Limb (tissue), 2 donors: Measurements from ENCODE around the gene PWWP2B.

Experiments
- DNase-seq, 2 donors: peaks; one replicate each; pipeline ENCODE4 v3.0.0-alpha.2; 2016; ENCODE audit errors: extremely low spot score in 2 of 2

PWWP2B gene

DNA sequence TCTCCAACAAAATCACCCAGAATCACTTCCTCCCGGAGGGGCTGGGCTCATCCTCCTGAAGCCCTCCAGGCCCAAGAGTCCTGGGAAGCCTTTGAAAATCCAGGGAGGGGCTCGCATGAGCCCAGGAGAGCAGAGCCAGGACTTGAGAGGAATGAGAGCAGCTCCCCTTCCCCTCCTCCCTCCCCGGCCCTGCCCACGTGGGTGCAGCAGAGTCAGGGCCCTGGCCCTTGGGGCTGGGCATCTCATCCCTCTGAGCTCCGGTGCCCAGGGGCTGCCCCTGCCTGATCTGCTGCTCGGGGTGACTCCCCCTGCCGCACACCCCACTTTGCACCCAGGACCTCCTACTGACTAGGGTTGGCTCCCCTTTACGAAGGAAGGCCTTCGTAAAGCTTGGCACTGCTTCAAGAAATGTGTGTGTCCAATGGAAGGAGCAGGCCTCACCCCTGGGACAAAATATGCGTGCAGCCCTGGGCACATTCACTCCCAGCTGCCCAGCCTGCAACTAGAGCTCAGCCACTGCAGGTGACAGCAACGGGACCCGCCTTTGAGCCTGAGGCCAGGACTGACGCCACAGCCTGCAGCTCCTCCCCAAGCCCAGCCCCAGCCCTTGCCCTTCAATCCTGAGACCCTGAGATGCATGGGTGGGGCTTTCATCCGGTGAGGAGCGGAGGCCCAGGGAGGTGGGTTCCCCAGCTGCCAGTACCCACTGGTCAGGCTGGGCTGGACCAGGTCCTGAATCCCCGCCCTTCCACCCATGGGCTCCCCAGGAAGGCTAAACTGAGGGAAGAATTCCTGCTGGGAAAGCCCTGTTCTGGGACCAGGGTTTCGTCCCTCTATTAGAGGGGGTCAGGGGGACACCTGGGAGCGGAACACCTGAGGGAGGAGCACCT is 21.8 kb downstream of the PWWP2B start:
- no peak for DNase-seq

DNA sequence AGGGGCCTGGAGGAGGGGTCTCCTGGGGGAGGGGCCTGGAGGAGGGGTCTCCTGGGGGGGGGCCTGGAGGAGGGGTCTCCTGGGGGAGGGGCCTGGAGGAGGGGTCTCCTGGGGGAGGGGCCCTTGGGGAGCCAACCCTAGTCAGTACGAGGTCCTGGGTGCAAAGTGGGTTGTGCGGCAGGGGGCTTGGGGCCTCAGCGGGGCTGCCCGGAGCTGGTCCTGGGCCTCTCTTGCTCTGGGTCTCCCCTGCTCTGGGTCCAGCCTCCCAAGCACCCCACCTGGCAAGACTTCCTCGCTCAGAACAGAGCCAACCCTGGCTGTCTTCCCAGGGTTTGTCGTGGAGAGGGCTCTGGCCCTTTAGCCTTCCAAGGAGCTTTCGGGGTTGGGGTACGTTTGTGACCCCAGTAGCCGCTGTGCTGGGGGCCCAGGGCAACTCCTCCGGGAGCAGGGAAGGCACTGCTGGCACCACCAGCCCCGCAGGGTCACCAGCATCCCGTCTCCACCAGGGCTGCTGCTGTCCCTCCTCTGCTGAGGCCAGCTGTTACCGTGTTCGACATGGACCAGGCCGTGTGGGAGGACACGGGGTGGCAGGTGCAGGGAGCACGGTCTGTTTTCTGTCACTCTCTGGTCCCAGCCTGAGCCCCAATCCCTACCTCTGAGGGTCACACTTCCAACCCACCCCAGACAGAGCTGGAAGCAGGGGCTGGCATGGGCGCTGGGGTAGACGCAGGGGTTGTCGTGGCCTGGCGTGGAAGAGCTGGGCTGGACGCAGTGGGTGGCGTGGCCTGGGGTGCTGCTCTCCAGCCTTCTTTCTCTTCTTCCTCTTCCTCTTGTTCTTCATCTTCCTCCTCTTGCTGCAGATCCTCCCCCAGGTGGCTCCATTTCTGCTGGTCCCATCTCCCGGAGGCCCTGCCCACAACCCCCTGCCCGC is 22.8 kb downstream of the PWWP2B start:
- DNase-seq, result no peak

GRCh38 chr10:132420469-132420980 is 23.5 kb downstream of the PWWP2B start:
- DNase-seq, result no peak

DNA sequence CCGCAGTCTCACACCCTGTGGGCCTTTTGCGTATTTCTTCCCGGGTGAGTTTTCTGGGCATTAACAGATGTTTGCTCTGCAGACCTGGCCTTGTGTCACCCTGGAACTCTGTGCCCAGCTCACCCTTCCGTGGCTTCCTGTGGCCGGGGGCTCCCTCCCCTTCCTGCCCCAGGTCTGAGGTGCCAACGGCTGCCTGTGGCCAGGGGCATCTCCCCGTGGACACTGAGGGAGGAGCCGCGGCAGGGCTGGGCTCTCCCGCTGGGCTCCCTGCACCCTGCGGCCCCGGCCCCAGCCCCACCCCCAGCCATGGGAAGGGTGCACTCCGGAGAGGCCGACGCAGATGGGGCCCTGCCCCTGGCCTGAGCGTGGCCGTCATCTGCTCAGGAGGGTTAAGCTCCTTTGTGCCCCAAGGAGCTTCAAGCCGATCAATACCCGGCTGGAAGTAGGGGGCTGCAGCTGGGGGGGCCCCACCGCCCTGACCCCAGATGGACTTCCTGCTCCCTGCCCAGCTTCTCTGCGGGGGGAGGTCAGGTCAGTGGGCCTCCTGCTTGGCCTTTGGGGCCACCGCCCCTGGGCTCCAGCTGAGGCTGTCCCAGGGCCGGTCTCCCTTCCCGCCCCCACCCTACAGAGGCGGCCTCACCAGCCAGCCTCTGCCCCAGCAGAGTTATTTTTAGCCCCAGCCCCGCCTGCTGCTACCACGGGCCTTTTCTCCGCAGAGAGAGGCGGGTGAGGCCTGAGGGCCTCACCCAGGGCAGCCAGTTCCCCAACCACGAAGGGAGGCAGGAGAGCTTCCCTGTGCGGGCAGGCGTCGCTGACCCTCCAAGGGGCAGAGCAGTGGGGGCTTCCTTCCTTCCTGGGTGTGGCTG is 24.2 kb downstream of the PWWP2B start:
- peak in 1 of 2 donors; percentile 74 for DNase-seq

GRCh38 chr10:132421847-132422751 is 25.1 kb downstream of the PWWP2B start:
- DNase-seq, result peak in 1 of 2 donors; percentile 75

DNA sequence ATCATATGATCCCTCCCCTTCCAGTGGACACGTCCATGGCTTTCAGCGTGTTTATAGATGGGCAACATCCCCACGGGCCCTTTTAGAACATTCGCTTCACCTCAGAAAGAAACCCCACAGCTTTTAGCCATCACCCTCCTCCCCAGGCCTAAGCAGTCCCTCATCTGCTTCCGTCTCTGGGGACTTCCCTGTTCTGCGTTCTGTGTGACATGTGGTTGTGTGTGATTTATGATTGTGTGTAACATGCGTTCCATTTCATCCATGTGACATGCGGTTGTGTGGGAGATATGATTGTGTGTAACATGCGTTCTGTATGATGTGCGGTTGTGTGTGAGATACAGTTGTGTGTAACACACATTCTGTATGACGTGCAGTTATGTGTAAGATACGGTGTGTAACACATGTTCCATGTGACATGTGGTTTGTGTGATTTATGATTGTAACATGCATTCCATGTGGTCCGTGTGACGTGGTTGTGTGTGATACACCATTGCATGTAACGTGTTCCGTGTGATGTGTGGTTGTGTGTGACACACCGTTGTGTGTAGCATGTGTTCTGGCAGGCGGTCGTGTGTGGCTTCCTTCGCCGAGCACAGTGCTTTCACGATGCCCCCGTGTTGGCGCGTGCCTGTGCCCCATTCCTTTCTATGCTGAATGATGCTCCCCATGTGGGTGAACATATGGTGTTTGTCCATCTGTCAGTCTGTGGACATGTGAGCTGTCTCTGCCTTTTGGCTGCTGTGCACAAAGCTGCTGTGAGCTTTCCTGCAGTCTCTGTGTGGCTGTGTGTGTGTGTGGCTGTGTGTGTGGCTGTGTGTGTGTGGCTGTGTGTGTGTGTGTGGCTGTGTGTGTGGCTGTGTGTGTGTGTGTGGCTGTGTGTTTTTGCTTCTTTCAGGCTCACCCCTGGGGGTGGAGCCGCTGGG is 26.2 kb downstream of the PWWP2B start:
- DNase-seq, result no peak

DNA sequence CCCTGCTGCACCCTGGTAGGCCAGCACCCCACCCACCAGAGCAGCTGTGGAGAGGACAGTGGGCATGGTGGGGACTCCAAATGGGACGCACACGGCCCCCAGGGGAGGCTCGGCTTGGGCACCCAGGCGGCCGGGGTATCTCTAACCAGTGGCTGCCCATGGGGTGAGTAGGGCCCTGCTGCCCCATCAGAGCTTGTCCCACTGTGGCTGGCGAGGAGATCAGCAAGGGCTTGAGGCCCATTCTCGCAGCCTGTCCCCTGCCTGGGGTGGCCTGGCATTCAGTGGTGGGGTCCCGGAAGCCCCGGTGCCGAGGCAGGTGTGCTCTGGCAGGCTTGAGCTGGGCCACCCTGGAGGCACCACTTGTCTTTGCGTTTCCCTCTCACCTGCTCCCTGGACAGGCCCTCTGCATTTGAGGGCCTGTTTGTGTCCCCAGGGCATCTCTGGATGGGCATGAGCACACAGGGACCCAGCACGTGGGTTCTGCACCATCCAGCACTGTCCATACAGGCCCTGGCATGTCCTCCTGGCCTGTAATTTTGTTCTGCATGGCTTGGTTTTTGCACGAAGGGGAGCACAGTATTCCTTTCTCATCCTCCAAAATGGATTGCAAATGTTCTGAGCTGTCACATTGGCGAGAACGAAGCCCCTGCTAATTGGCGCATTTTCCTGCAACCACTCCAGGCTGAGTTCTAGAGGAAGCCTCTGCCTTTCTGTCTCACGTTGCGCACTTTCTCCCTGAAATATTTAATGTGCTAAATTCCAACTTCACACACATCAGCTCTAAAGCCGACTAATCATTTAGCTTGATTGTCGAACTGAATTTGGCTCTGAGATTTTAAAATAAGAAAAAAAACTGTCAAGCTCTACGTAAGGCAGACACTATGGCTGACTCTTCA is 27.2 kb downstream of the PWWP2B start:
- DNase-seq, result no peak

DNA sequence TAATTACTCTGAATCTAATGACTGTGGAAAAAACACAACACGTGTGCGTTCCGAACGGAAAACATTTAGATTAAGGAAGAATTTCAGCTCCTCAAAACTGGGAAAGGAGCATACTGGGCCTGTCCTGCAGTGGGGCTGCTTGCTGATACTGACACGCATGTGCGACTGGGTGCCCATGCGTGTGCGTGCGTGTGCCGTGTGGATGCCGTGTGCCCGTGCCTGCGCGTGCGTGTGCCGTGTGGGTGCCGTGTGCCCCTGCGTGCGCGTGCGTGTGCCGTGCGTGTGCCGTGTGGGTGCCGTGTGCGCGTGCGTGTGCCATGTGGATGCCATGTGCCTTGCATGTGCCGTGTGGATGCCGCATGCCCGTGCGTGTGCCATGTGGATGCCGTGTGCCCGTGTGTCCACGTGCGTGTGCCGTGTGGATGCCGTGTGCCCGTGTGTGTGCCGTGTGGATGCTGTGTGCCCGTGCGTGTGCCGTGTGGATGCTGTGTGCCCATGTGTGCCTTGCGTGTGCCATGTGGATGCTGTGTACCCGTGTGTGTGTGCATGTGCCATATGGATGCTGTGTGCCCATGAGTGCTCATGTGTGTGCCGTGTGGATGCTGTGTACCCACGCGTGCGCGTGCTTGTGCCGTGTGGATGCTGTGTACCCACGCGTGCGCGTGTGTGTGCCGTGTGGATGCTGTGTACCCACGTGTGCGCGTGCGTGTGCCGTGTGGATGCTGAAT is 28.2 kb downstream of the PWWP2B start:
- no peak for DNase-seq

- no peak for DNase-seq
Observed at GRCh38 chr10:132425757-132426155, 28.8 kb downstream of the PWWP2B start.

GRCh38 chr10:132427006-132427771 is 30.2 kb downstream of the PWWP2B start:
- DNase-seq, result no peak

DNA sequence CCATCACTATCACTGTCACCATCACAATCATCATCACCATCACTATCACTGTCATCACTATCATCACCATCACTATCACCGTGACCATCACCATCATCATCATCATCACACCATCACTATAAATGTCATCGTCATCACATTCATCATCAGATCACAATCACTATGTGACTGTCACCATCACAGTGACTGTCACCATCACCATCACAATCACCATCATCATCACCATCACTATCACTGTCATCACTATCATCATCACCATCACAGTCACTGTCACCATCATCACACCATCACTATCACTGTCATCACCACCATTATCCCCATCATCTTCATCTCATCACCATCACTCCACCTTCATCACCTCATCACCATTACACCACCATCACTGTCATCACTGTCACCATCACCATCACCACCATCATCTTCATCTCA is 31.0 kb downstream of the PWWP2B start:
- DNase-seq, result no peak

GRCh38 chr10:132428486-132428995 is 31.5 kb downstream of the PWWP2B start:
- no peak for DNase-seq

- DNase-seq, result no peak
Observed at GRCh38 chr10:132429281-132430230, 32.6 kb downstream of the PWWP2B start.

DNA sequence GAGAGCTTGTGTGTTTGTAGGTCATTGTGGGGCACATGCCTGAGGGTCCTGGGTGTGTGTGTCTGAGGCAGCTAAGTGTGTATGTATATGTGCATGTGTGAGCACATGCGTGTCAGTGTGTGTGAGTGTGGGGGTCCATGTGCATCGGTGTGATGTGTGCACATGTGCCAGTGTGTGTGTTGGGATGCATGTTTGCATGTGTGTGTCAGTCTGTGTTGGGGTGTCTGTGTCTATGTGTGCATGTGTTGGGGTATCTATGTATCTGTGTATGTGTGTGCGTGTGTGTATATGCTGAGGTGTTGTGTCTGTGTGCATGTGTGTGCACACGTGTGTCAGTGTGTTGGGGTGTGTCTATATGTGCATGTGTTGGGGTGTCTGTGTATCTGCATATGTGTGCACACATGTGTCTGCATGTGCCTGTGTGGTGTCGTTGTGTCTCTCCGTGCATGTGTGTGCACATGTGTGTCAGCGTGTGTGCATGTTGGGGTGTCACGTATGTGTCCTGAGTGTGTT is 33.3 kb downstream of the PWWP2B start:
- no peak for DNase-seq

DNA sequence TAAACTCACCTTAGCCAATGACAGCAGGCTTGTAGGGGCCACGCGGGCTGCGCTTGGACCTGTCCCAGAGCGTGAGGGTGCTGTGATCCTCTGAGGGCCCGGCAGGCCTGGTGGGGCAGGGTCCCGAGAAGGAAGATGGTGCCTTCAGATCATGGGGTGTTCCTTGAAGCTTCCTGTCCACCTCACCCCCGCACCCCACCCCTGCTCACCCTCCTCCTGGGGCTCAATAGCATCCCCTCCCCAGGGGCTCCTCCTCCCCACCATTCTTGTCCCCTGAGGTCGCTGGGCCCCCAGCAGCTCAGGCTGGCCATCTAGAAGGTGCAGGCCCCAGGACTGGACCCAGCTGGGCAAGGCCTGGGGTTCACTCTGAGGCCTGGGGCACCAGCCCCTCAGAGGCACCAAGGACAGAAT is 33.9 kb downstream of the PWWP2B start:
- DNase-seq, result no peak
